Measurements from ENCODE around the gene HS3ST4.
"Not testable (repeated sequence)": the region's sequence is repeated elsewhere in the genome, so short reads cannot be mapped to it uniquely, and the experiment has no call there.

The HS3ST4 gene

GRCh38 chr16:25729188-25729915, 37.6 kb downstream of the HS3ST4 start:
- no peak for DNase-seq (ENCODE audit: extremely low read depth in 1 of 2, low read depth in 1 of 2)

GRCh38 chr16:25730396-25730795, 38.6 kb downstream of the HS3ST4 start:
- no peak for DNase-seq (ENCODE audit: extremely low read depth in 1 of 2, low read depth in 1 of 2)

DNA sequence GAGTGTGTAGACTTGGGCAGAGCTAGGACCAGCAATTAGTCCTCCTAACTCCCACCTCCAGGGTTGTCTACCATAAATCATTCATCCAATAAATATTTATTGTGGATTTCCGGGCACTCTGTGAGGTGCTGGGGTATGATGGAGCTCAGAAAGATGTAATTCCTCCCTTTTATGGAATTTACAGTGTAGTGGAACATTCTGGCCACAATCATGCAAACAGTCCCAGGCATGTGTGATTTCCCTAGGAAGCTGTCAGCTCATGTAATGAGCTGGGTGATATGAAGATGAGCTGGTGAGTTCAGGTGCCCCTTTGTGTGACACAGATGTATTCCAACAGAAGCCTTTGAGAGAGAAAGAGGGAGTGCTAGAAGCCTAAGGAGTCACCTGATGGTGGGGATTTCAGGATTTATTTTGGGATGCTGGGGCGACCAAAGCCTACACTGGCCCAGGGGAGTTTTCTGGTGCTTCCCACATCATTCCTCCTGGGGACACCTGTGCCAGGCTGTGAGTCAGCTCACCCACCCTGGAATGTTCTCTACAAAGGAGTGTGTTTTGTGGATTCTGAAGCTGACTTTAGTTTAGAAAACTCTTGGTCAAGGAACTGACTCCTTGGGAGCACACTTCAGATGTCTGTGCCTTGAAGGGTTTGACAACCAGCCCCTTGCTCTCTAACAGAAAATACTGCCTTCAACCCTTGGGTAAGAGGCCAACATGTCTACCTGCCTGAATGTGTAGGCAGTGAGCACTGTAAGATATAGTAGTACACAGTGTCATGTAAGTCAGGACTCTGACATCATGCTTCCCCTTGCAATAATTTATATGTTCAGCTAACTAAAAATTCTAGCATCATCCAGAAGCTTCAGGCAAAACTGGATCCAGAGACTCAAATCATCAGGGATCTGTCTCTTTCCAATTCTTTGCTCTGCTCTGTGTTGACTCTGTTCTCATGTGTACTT, 42.9 kb downstream of the HS3ST4 start:
- no peak for DNase-seq (ENCODE audit: extremely low read depth in 1 of 2, low read depth in 1 of 2)

- no peak for DNase-seq (ENCODE audit: extremely low read depth in 1 of 2, low read depth in 1 of 2)
Measured at GRCh38 chr16:25735645-25736044, 43.9 kb downstream of the HS3ST4 start.

DNA sequence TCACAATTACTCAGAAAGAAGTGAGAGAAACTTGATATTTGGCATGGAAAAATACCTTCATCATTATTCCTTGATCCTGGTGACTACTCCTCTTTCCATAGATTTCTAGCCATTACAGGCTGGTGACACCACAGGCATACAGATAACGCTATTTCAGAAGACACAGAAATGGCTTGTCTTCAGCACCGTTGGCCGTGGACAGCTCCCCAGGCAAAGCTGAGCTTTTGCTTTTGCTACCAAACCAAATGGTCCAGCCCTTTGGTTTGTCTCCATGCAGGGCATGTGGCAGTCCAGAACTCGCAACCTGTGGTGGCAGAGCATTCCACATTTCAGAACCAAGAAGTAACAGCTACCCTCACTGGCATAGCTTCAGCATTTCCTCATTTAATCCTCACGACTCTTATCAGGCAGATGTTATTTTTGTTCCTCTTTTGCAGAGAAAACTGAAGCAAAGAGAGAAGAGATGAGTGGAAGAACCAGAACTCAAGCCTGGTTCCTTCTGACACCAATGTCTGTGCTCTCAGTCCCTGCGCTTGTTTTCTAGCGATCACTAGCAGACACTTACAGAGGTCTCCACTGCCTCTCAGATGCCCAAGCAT, 55.5 kb downstream of the HS3ST4 start:
- no peak for DNase-seq (ENCODE audit: extremely low read depth in 1 of 2, low read depth in 1 of 2)

GRCh38 chr16:25748092-25748654, 56.4 kb downstream of the HS3ST4 start:
- no peak for DNase-seq (ENCODE audit: extremely low read depth in 1 of 2, low read depth in 1 of 2)

- DNase-seq (ENCODE audit: extremely low read depth in 1 of 2, low read depth in 1 of 2) = no peak
Measured at GRCh38 chr16:25750488-25751216, 58.9 kb downstream of the HS3ST4 start.

- no peak for DNase-seq (ENCODE audit: extremely low read depth in 1 of 2, low read depth in 1 of 2)
Measured at GRCh38 chr16:25751230-25751835, 59.6 kb downstream of the HS3ST4 start.

GRCh38 chr16:25764466-25764865, 72.7 kb downstream of the HS3ST4 start:
- DNase-seq (ENCODE audit: extremely low read depth in 1 of 2, low read depth in 1 of 2) = no peak

DNA sequence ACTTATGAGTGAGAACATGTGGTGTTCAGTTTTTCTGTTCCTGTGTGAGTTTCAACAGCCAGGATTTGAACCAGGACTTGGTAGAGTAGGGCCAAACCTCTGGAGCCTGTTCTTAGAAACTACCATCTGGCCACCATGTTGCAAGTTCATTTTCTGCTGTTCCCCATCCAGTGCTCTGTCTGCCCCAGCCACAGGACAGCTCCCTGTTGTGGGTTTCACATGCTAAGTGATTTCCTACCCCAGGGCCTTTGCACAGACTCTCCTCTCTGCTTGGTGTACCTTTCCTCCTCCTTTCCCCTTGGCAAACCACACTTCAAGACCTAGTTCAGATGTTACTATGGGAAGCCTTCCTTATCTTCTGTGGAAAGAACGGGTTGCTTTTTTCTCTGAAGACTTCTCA, 79.5 kb downstream of the HS3ST4 start:
- DNase-seq (ENCODE audit: extremely low read depth in 1 of 2, low read depth in 1 of 2) = no peak

GRCh38 chr16:25771812-25772568, 80.2 kb downstream of the HS3ST4 start:
- DNase-seq (ENCODE audit: extremely low read depth in 1 of 2, low read depth in 1 of 2) = no peak

GRCh38 chr16:25776214-25776613, 84.5 kb downstream of the HS3ST4 start:
- DNase-seq (ENCODE audit: extremely low read depth in 1 of 2, low read depth in 1 of 2) = not testable (repeated sequence)

GRCh38 chr16:25783226-25783625, 91.5 kb downstream of the HS3ST4 start:
- DNase-seq (ENCODE audit: extremely low read depth in 1 of 2, low read depth in 1 of 2) = no peak

DNA sequence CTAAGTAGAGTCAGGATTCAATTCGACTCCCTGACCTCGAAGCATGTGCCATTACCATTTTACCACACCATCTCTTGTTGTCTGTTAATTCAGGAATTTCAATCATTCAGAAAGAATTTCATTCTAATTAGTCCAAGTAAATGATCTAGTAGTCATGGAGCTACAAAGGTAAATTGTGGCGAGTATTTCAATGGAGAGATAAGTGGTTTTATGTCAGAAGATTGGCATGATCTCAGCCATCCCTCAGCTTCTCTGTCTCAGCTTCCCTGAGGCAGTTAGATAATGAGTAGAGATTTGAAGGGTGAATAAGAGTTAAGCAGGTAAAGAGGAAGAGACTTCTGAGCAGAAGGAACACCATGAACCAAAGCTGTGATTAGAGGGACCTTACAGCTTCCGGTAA, 93.6 kb downstream of the HS3ST4 start:
- DNase-seq (ENCODE audit: extremely low read depth in 1 of 2, low read depth in 1 of 2) = no peak

GRCh38 chr16:25786748-25787147, 95.0 kb downstream of the HS3ST4 start:
- no peak for DNase-seq (ENCODE audit: extremely low read depth in 1 of 2, low read depth in 1 of 2)

DNA sequence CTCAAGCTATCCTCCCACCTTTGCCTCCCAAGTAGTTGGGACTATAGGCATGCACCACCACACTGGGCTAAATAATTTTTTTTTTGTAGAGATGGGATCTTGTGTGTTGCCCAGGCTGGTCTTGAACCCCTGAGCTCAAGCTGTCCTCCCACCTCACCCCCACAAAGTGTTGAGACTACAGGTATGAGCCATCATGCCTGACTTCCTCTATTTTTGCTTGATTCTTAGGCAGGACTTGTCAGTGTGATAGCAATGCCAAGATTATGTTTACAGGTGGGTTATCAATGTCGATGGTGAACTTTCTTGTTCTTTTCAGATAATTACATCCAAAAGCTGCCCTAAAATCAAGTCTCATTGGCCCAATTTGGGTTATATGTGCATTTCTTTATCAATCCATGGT, 96.9 kb downstream of the HS3ST4 start:
- DNase-seq (ENCODE audit: extremely low read depth in 1 of 2, low read depth in 1 of 2) = no peak

- no peak for DNase-seq (ENCODE audit: extremely low read depth in 1 of 2, low read depth in 1 of 2)
Measured at GRCh38 chr16:25796239-25796638, 104.5 kb downstream of the HS3ST4 start.

- DNase-seq (ENCODE audit: extremely low read depth in 1 of 2, low read depth in 1 of 2) = no peak
Measured at GRCh38 chr16:25798065-25798464, 106.3 kb downstream of the HS3ST4 start.

- no peak for DNase-seq (ENCODE audit: extremely low read depth in 1 of 2, low read depth in 1 of 2)
Measured at GRCh38 chr16:25799816-25800215, 108.1 kb downstream of the HS3ST4 start.
